IPS DF 4.7 (cell line): ENCODE results near the gene GNG4.
"Not testable (repeated sequence)": the region's sequence is repeated elsewhere in the genome, so short reads cannot be mapped to it uniquely, and the experiment has no call there.

Experiments used
- DNase-seq: peaks from one replicate; pipeline ENCODE4 v3.0.0-alpha.2; 2013; ENCODE audit warnings: low spot score; ENCODE audit errors: extremely low read depth

The GNG4 gene

DNA sequence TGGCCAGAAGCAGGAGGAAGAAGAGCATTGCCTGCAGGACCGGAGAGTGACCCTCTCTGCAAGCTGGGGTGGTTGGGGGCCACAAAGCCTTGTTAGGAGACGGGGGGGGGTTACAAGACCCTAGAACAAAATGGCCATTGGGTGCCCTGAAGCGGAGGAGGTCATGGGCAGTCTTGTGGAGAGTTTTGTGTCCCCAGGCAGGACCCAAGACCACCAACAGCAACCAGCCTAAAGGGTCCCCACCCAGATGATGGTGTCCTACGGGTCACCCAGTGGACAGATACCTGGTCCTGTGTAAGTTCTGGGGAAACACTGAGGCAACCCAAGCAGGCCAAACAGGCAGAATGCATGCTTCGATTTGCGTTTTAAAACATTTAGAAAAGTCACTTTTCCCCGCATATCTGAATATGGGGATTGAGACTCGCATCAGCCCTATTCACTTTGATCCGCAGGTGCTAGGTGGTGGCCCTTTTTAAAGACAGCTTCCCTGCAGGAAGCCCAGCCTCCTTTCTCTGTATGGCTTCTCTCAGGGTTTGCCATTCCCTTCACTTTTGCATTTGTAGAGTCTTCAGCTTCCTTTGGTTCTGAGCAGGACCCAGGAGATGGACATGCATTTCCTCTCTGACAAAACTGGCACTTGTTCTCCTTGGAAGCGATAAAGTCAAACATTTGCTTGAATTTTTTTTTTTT, 21.1 kb downstream of the GNG4 start:
- no peak for DNase-seq

DNA sequence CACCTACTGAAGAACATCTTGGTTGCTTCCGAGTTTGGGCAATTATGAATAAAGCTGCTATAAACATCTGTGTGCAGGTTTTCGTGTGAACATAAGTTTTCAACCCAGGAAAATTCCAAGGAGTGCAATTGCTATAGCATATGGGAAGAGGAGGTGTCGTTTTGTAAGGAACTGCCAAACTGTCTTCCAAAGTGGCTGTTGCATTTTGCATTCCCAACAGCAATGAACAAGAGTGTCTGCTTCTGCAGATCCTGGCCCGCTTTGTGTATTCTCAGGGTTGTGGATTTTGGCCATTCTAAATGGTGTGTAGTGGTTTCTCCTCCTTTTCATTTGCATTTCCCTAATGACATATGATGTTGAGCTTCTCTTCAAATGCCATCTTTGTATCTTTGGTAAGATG, 23.8 kb downstream of the GNG4 start:
- no peak for DNase-seq

DNA sequence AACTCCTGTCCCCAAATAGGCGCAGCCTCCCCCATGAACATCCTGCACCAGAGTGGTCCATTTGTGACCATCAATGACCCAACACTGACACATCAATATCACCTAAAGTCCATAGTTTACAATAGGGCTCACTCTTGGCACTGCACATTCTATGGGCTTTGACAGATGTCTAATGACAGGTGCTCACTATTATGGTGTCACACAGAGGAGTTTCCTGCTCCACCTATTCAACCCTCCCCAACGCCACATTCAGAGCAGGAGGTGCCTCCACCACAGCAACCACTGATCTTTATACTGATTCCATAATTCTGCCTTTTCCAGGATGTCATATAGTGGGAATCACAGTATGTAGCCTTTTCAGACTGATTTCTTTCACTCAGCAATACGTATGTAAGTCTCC, 24.2 kb downstream of the GNG4 start:
- no peak for DNase-seq

DNA sequence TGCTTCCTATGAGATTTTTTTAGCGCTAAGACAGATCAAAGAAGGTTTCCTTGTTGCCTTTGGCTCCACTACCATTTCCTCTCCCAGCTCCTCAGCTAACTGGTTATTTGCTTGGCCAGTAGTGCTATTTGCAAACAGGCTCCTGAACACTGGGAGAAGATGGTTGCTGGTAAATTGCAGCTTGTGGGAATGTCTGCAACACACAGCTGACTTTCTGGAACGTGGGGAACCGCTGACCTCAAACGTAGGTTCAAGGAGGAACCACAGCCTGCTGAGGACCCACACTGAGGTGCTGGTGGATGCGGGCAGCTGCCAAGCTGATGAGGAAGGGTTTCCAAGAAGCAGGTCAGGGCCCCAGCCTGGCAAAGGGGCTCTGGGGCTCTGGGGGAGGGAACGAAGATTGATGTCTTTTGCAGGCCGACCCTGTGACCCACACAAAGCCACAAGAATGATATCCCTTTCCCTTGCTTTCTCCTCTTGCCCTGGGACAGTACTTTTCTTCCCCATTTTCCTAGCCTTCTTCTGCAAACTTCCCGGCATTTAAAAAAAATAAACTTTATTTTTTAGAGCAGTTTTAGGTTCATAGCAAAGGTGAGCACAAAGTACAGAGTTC, 24.8 kb downstream of the GNG4 start:
- DNase-seq: no peak

DNA sequence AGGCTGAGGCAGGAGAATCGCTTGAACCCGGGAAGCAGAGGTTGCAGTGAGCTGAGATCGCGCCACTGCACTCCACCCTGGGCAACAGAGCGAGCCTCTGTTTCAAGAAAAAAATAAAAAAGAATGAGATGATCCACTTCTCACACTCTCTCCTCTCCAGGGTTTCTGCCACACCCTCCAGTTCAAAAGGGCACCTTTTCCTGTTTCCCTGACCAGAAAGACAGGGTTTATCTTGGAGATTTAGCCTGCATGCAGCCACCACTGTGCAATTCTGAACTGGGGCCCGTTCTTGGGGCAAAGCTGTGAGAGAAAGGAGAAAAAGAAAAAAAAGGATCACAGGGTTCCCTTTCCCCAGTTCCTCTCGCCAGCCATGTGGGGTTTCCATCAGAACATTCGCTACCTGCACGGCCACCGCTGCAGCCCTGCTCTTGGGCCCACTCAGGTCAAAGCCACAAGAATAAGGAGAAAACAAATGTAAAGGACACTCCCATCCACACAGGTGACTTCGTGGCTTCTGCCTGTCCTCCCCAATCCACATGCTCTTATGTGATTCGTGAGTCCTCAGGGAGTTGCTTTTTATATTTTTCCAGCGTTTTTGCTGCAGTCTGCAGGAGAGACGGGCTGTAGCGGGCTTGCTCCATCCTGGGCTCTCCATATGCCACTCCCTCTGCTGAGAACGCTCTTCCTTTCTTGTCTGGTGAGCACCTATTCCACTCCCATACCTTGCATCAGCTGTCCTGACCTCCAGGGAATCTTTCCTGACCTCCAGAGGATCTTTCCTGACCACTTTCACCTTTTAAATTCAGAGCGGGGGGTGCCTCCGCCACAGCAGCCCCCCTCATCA, 26.4 kb downstream of the GNG4 start:
- DNase-seq: no peak

DNA sequence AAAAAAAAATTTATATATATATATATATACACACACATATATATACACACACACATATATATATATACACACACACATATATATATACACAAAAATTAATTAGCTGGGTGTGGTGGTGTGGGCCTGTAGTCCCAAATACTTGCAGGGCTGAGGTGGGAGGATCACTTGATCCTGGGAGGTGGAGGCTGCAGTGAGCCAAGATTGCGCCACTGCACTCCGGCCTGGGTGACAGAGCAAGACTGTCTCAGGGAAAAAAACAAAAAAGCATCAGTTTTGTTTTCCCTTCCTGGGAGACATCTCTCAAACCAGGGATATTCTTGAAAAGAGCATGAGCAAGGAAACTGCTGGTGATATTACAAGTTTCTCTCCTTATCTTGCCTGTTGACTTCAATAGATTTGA, 30.4 kb downstream of the GNG4 start:
- not testable (repeated sequence) for DNase-seq

DNA sequence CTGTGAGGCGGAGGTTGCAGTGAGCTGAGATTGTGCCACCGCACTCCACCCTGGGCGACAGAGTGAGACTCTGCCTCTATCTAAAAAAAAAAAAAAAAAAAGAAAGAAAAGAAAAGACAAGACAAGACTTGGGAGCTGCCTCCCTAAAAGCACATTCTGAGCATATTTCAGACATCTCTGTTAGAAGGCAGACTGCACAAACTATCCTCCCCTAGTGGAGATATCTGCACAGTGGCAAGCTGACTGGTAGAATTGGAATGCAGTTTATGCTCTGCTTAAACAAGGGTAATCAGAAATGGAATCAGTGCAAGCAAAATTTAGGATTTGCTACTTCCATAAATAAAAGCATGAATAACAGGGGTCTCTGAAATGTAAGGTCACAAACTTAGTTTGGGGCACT, 31.8 kb downstream of the GNG4 start:
- DNase-seq: no peak

DNA sequence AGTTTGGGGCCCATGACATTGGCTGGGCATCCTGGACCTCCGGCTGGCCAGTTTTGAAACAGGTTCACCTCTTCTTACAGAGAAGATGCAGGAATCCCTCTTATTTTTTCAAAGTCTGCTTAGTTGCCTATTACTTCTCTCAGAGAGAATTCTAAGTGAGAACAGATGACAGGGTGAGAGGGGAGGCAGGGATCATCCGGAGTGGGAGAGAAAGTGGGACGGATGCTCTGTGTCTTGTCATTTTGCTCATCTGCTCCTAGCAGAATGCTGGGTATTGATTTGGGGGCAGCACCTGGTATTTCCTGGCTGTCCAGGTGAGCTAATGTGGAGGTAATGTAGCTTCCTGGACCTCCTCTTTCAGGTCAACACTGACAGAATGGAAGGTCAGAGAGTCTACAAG, 32.4 kb downstream of the GNG4 start:
- no peak for DNase-seq

DNA sequence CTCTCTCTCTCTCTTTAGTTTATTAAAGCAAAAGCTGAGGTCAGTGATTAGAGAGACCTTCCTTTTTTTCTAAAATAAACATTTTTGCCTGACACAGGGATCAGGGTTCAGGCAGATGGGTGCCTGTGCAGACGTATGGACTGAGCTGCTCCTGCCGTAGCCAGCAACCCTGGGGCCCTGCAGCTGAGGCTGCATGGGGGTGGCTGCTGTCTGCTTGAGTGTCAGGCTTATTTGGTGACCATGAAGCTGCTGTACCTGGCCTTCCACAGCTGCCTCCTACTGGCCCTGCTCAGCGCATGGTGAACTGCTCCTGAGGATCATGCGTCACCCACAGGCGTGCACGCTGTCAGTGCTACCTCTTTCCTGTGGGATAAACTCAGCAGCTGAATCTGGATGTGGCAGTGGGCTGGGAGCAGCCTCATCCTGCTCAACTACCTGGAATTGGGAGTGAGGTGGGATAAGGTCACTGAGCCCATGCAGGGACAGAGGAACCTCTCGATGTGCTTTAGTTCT, 35.1 kb downstream of the GNG4 start:
- DNase-seq: no peak

DNA sequence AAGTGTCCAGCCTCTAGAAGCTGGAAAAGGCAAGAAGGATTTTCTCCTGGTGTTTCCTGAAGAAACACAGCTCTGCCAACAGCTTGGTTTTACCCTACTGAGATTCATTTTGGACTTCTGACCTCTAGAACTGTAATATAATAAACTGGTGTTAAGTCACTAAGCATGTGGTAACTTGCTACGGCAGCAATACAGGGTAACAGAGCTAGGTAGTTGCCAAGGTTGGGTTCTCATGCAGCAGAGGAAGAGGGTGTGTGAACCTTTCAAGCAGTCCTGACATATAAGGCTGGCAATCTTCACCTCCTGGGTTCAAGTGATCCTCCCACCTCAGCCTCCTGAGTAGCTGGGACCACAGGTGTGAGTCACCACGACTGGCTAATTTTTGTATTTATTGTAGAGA, 36.0 kb downstream of the GNG4 start:
- no peak for DNase-seq

DNA sequence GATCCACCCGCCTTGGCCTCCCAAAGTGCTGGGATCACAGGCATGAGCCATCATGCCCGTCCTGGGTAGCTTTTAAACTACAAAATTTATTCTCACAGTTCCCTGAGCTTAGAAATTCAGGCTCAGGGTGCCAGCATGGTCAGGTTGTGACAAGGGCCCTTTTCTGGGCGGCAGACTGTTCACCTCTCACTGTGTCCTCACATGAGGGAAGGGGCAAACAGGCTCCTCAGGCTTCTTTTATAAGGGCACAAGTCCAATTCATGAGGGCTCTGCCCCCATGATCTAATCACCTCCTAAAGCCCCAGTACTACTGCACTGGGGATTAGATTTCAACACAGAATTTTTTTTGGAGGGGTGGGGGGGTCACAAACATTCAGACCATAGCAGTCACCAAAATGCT, 36.8 kb downstream of the GNG4 start:
- no peak for DNase-seq

DNA sequence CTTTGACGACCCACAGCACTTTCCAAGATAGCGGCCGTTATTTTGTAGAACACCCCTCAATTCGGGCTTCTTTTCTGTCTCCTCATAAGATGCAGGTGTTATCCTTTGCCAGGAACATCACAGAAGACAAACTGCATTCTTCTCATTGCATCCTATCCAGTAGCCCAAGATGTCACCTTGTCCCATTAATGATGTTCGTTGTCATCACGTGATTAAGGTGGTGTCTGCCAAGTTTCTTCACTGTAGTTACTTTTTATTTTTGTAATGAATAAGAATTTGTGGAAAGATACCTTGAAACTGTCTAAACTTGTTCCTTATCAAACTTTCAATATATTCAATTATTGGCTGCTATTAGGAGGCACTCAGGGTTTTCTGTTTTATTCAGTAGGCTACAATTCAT, 39.4 kb downstream of the GNG4 start:
- no peak for DNase-seq

DNA sequence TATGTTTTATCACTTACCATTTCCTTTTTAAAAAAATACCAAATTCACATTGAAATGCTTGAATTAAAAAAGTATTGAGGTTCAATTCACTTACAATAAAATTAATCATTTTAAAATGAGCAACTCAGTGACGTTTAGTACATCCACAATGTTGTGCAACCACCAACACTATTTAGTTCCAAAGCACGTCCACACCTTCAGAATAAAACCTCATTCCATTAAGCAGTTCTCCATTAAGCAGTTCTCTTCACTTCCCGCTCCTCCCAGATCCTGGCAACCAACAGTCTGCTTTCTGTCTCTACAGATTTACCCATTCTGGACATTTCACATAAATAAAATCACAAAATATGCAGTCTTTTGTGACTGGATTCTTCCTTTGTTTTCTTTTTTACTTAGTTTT, 41.3 kb downstream of the GNG4 start:
- DNase-seq: no peak

DNA sequence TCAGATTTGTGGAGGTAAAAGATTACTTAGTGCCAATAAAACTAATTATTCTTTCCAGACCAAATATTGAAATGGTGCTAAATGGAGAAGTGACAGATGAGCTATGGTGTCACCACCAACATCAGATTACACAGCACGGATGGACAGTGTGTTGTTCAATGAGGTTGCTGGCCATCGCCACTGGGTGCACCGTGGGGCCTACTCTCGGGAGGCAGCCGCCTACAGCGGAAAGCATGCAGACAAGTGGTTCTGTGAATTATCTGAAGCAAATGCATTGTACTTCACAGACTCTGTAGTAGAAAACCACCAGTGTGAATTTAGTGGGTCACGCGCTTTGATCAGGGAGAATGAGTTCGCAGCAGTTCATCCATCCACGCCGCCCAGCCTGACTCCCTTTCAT, 42.3 kb downstream of the GNG4 start:
- DNase-seq: no peak

DNA sequence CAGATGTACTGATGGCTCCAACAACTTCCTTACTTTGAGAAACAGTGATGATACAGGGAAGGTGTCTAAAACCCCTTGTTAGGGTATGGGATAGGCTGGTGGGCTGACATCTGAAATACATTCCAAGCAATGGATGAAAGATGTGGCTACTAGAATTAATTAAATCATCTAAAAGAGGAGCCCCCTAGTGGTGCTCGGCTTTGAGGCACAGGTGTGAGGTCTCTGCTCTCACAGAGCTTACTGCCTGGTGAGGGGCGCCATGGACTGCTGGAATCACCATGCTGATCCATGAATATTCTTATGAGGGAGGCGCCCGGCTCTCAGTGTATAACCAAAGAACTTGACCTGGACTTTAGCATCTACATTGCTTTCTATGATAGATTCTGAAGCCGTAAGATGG, 48.5 kb downstream of the GNG4 start:
- no peak for DNase-seq

DNA sequence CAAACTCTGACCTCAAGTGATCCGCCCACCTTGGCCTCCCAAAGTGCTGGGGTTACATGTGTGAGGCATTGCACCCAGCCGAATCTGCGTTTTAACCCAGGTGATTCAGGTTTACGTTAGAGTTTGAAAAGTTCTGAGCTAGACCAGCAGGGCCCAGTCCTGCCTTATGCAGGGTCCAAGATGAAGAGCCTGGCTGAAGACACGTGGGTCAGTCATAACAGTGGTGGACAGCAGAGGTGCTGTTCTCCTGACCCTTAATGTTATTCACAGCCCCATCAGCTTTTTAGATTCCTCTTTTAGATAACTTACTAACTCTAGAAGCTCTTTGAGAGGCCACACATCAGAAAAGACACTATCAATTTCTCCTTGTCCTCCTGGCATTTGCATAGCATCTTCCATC, 50.0 kb downstream of the GNG4 start:
- no peak for DNase-seq

DNA sequence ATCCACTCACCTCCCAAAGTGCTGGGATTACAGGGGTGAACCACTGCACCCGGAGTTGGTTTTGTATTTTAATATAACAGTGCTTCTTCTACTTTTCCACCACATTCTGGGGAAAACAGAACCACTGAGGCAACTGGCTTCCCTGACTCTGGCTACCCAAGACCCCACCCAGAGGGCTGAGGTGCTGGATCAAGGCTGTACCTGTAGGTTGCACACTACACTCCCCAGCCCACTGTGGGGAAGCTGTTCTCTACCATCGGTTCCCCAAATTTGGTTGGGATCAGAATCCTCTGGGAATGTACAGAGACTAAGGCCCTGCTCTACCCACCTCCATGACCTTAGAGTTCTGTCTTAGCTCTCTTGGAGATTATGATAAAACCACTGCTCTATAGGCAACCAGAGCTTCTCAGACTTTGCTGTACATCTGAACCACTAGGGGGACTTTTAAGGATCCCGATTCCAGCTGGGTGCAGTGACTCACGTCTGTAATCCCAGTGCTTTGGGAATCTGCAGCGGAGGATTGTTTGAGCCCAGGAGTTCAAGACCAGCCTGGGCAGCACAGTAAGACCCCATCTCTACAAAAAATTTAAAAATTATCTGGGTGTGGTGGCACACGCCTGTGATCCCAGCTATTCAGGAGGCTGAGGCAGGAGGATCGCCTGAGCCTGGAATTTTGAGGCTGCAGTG, 51.6 kb downstream of the GNG4 start:
- DNase-seq: no peak

DNA sequence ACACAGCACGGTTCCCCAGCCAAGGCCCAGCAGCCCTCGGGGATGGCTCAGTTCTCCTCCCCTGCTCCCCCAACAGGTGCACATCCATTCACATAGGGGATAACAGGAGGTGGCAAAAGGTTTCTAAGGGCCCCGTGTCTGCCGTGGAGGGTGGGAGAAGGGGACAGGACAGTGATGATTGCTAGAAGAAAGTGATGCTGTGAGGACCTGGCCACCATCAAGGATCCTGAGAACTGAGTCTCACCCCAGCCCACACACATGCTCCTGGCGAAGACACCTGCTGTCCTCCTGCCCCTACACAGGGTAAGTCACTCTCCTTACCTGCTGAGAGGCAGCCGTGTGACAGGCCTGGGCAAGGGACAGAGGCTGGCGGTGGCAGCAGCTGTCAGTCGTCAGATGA, 54.5 kb downstream of the GNG4 start:
- DNase-seq: no peak

DNA sequence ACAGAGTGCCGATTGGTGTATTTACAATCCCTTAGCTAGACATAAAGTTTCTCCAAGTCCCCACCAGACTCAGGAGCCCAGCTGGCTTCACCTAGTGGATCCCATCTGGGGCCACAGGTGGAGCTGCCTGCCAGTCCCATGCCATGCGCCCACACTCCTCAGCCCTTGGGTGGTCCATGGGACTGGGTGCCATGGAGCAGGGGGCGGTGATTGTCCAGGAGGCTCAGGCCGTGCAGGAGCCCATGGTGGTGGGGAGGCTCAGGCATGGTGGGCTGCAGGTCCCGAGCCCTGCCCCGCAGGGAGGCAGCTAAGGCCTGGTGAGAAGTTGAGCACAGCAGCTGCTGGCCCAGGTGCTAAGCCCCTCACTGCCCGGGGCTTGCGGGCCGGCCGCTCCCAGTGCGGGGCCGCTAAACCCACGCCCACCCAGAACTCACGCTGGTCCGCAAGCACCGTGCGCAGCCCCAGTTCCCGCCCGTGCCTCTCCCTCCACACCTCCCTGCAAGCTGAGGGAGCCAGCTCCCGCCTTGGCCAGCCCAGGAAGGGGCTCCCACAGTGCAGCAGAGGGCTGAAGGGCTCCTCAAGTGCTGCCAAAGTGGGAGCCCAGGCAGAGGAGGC, 55.2 kb downstream of the GNG4 start:
- not testable (repeated sequence) for DNase-seq

DNA sequence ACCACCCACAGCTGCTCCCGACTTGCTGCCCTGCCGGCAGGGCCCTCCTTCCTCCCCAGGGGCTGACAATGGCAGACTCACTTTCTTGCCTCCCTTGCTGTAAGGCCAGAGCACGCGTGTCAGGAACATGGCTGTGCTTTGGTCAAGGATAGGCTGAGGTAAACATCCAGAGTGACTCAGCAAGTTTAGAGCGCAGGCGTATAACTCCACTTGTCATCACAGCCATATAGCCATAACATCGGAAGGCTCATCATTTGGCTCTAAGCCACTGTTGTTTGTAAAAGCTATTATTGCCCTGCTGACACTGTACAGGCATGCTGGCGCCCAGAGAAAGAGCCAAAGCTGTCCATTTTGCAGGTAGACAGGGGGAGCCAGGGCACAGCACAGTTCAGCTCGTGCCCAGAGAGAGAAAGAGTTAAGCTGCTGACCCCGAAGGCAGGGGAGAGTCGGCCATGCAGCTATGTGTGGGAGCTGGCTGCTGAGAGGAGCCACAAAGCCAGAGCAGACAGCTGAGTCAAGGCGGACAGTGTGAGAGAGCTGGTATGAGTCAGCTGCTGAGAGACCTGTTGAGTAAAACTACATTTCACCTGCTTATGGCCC, 60.6 kb downstream of the GNG4 start:
- DNase-seq: no peak

DNA sequence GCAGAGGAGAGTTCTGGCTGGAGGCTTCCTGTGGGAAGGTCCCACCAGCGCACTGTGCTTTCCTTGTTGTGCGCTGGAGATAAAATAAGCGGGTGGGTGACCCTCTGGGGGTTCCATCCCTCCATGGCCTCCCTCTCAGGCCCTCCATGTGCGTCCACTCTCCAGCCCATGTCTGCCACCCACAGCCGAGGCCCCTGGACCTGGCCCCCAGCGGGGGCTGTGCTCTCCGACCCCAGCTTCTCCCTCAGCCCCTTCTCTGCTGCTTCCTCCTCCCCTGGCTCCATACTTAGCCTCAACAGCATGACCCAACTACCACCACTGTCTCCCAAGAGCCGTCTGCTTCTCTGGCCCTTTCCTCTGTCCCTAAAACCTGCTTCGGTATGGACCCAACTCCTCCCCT, 61.4 kb downstream of the GNG4 start:
- no peak for DNase-seq
